Measurements from ENCODE around the gene TENM3. TPM values are rescaled to one million over a fixed set of nuclear protein-coding genes. Genes with fewer than 3 reads are reported as not detected.
"Not testable (repeated sequence)": the region's sequence is repeated elsewhere in the genome, so short reads cannot be mapped to it uniquely, and the experiment has no call there.

Gene TENM3
- total RNA-seq (2021; fragmentation: NEBNext Ultra II Directional; extraction: Animal tissue kit (Norgen Biotek cat#: 25700)) = 67.0 and 69.3 TPM in 2 replicates
- polyA plus RNA-seq (2011; rRNA removed) = 36.9 and 53.4 TPM in 2 replicates
- polyA plus RNA-seq (2011; cell fraction: cytosol; rRNA removed) = 40.7 TPM
- 118 TPM for polyA plus RNA-seq (2011; cell fraction: nucleus; rRNA removed)
- 26.3 to 39.5 TPM (median 35.6 TPM) in 4 replicates for polyA plus RNA-seq (2012, experiment 1 of 2)
- polyA plus RNA-seq (2012, experiment 2 of 2) = 1.8 TPM
- 79.4 TPM for polyA plus RNA-seq (2013, experiment 1 of 2)
- polyA plus RNA-seq (2013, experiment 2 of 2) = 74.1 TPM
- 187 and 223 TPM in 2 replicates for polyA minus RNA-seq (2011; rRNA and poly(A)+ RNA removed)
- polyA minus RNA-seq (2011; cell fraction: cytosol; rRNA and poly(A)+ RNA removed) = 110 TPM
- 335 TPM for polyA minus RNA-seq (2011; cell fraction: nucleus; rRNA and poly(A)+ RNA removed)
- long read RNA-seq, experiment 1, partial matches to known transcripts = 25 of 36 reads
- long read RNA-seq, experiment 1, other reads (novel, unspliced or antisense) = 11 of 36 reads
- long read RNA-seq, experiment 2, partial matches to known transcripts = 1 of 2 reads
- long read RNA-seq, experiment 2, other reads (novel, unspliced or antisense) = 1 of 2 reads

DNA sequence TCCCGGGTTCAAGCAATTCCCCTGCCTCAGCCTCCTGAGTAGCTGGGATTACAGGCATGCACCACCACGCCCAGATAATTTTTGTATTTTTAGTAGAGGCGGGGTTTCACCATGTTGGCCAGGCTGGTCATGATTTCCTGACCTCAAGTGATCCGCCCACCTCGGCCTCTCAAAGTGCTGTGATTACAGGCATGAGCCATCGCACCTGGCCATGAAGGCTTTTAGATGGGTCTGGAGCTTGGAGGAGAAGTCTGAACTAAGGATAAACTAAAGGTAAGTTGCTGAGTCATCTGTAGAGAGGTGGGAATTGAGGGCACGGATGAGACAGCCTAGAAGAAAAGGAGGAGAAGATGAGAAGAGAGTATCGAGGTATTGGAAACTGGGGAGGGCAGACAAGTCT lies at the start of gene TENM3:
Gene TENM3, plus strand, starts transcription at position 199 of the 400 bp plus-strand sequence. CDS start 80,619 bp downstream, outside the sequence.
- POLR2A ChIA-PET (ENCODE audit: partially characterized antibody); H3K4ac ChIP-seq (replicated peaks; ENCODE audit: insufficient read length, low read depth, low read length); H3K4me2 ChIP-seq (ENCODE audit: insufficient read depth in 1 of 2, low read depth in 2 of 2, low read length in 2 of 2); H2BK120ac ChIP-seq (replicated peaks; ENCODE audit: low read depth, low read length); H4K91ac ChIP-seq (replicated peaks; ENCODE audit: insufficient read length, low read length); H3K27ac ChIP-seq (ENCODE audit: low read depth, low read length); H2AFZ ChIP-seq (ENCODE audit: low read length); H3K23me2 ChIP-seq (ENCODE audit: low read depth, low read length); H4K5ac ChIP-seq (ENCODE audit: insufficient read length, low read depth, low read length); H4K8ac ChIP-seq (ENCODE audit: extremely low read depth, insufficient read depth, low read length); H3K79me2 ChIP-seq (ENCODE audit: control insufficient read depth in 1 of 2, insufficient read depth in 2 of 2, low read length in 2 of 2); H3K9me3 ChIP-seq (ENCODE audit: insufficient read depth in 2 of 2, low read depth in 1 of 2, low read length in 1 of 2); H2BK5ac ChIP-seq (ENCODE audit: low read depth, low read length); H2BK12ac ChIP-seq (ENCODE audit: low read depth, low read length); H3K79me1 ChIP-seq (ENCODE audit: low read depth, low read length); H3K14ac ChIP-seq (ENCODE audit: insufficient read length); H3K9ac ChIP-seq (replicated peaks in 1 of 4; ENCODE audit: extremely low read depth in 1 of 4, low read depth in 3 of 4, low read length in 3 of 4); DNase-seq (ENCODE audit: low read depth in 1 of 2, low spot score in 2 of 2); H3K18ac ChIP-seq (ENCODE audit: extremely low read depth, low read length); H3K4me3 ChIP-seq (ENCODE audit: extremely low read depth in 1 of 4, insufficient read depth in 2 of 4, low read depth in 3 of 4, low read length in 4 of 4); H3K56ac ChIP-seq (replicated peaks; ENCODE audit: insufficient read length, low read depth, low read length); FAIRE-seq; H4K20me1 ChIP-seq (replicated peaks in 1 of 2; ENCODE audit: control insufficient read depth in 1 of 2, insufficient read depth in 2 of 2, low read length in 2 of 2); H3K36me3 ChIP-seq (ENCODE audit: control insufficient read depth in 2 of 4, insufficient read depth in 4 of 4, low read length in 3 of 4); H2BK20ac ChIP-seq (ENCODE audit: low read length); H3K27me3 ChIP-seq (replicated peaks in 1 of 4; ENCODE audit: control insufficient read depth in 3 of 4, extremely low read depth in 1 of 4, insufficient read depth in 3 of 4, low read length in 3 of 4); H3K23ac ChIP-seq (ENCODE audit: insufficient read length): not testable (repeated sequence)
- 0 out of 2 replicates have a peak within 1 kb of the TSS, but pooled peaks have one; percentile 25 for H2AK5ac ChIP-seq (ENCODE audit: low read depth, low read length)
- WGBS, 2 experiments (ENCODE audit: extremely low coverage in 1 of 2, insufficient coverage in 1 of 2, insufficient read length in 1 of 2, insufficient replicate concordance in 2 of 2, low coverage in 1 of 2, low lambda C conversion rate in 2 of 2, missing lambda C conversion rate in 1 of 2) = 92 to 100% methylated on average over 1 to 8 of the region's 8 CpGs
- H2BK15ac ChIP-seq (ENCODE audit: low read length) = 0 out of 2 replicates have a peak within 1 kb of the TSS, but pooled peaks have one; percentile 89
- H3K4me1 ChIP-seq (replicated peaks in 1 of 4; ENCODE audit: control insufficient read depth in 3 of 4, insufficient read depth in 4 of 4, low read length in 3 of 4) = peaks cover 2 to 12% (median 7%) of the 10 kb centered on the region in 4 experiments
- CTCF ChIA-PET (ENCODE audit: partially characterized antibody) = interaction anchor here (0.6 kb wide), 1 partner anchor 10 kb away, joined by 3 read pairs; no protein-coding TSS in a partner anchor
